D341Med (cell line): ENCODE measurements around the gene LIX1L.

Source experiments
- DNase-seq: peaks from one replicate; pipeline ENCODE4 v3.0.0; 2012; ENCODE audit warnings: low spot score

LIX1L gene

DNA sequence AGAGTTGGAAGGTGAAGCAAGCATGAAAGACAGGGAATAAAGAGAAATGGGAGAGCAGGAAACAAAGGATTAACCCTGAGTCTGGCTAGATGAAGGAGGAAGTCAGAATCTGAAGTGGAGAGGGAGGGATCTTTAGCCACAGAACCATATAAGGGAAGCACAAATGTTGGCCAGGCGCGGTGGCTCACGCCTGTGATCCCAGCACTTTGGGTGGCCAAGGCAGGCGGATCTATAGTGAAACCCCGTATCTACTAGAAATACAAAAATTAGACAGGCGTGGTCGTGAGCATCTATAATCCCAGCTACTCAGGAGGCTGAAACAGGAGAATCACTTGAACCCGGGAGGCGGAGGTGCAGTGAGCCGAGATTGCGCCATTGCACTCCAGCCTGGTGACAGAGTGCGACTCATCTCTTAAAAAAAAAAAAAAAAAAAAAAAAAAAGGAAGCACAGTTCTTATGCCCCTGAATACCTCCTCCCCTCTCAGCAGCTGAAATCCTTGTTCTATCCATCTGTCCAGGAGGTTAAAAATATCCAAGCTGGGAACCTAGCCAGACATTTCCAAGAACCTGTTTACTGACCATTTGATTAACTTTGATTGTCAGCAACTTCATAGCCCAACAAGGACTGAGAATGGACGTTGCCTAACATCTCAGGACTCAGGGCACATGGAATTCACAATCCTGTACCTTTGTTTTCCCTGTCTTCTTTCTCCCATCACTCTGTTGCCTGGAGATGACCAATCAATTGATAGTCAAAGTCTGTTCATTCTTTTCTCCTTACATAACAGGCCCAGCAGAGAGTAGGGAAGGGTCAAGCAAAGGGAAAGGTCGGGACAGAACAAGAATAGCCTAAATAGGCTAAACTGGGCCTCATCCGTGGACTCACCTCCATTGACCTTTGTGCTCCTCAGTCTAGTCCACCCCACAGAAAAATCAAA is 28.0 kb upstream of the LIX1L start:
- no peak for DNase-seq

DNA sequence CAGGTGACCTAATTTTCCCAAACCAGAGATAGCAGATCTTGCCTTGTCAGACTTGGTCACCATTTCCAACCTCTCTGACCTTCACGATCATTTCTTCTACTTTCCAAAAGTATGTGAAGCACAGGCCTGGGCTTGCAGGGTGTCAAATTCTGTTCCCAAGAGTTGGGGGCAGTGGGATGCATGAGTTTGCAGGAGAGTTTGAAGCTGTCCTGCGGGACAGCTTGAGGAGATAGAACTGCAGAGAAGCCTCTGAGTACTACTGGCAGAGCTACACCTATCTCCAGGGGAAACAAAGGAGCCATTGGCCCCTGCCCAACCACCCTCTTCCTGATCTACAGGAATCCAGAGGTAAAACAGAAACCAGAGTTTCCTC is 27.3 kb upstream of the LIX1L start:
- DNase-seq = no peak

DNA sequence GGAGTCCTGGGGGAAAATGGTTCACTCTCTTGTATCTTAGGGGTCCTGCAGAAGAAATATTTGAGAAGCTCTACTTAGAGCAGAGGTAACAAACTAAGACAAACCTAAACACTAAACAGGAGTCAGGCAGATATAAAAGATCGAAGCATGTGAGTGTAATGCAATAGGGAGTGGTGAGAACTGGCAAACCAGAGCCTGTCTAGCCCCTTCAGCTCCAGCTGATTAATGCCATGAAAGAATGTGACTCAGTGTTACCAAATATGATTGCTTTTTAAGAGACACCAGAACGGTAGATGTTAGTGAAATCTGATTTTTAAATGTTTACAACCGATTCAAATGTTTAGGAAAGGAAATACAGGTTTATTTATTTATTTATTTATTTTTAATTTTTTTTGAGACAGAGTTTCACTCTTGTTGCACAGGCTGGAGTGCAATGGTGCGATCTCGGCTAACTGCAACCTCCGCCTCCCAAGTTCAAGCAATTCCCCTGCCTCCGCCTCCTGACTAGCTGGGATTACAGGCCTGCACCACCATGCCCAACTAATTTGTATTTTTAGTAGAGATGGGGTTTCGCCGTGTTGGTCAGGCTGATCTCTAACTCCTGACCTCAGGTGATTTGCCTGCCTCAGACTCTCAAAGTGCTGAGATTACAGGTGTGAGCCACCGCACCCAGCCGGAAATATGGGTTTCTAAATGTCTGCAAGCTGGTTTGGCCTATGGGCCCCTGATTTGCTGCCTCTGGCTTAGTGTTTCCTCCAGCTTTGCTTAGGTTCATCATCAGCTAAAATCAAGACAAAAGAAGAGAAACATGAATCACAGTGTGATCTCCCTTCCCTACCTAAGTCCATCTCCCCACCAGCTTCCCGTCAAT is 26.4 kb upstream of the LIX1L start:
- DNase-seq = no peak

DNA sequence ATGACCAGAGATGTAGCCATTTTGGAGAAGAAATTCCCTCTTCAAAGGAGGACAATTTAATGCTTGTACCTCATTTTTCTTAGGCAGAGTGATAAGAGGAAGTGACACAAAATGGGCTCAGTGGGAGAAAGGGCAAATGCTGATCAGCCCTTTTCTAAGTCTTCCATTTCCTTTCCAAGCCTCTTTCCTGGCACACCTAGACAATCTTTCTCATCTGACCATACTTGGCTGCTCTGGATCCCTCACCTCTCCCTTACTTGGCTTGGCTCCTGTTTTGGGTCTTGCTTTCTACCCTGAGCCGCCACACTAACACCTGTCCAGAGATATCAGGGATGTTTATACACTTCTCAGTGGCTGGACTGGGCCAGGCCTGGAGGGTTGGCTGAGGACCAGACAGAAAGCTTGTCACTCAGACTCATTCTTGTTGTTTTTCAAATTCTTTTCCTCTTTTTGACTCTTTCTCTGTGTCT is 25.4 kb upstream of the LIX1L start:
- DNase-seq = no peak

DNA sequence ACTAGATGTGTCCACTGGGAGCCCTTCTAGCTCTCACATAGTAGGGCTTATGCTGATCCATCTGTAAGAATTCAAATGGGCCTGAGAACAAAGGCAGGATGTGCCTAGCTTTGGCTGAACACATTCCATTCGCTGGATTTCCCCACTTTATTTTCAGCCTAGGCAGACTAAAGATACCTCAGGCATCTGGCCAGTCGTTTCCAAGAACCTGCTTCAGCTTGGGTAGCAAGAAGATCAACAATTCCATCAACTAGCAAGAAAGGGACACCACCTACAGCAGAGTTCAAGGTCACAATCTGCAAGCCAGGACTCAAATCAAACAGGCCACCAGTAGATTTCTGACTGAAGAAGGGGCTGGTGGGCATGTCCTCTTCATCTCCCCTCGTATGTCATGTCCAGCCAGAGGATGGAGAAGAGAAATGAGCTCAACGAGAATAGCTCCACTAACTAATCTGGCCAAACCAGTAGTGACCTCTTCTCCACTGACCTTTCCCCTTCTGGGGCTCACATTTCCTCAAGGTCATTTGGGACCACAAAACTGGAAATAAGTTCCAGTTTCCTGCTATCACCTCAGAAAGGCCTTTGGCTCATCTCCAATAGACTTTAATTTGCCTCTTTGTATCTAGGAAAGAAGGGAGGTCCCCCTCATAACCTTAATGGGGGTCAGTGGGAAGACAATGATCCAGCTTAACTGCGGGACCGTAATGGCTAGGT is 24.4 kb upstream of the LIX1L start:
- DNase-seq = no peak

DNA sequence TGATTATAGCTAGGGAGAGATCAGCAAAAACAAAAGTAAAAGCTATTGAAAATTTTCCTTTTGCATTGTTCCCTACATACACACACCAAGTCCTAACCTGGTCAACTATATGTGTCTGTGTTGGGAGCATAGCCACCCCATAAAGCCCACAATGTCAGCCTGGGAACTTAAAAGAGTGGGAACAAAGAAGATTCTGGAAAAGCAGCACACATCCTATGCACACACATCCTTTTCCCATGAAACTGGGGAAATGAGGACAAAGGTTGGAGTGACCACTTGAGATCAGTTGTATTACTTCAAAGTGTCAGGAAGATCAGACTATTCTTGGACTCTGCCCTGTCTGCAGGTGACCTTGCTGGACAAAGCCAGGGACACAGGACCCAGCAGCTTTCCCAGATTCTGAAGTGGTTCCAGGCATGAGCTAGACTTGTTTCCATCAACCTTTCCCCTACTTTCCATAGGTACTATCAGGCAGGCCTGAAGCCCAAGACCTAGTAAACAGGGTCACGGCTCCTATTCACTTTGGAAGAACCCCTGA is 22.7 kb upstream of the LIX1L start:
- DNase-seq = no peak

DNA sequence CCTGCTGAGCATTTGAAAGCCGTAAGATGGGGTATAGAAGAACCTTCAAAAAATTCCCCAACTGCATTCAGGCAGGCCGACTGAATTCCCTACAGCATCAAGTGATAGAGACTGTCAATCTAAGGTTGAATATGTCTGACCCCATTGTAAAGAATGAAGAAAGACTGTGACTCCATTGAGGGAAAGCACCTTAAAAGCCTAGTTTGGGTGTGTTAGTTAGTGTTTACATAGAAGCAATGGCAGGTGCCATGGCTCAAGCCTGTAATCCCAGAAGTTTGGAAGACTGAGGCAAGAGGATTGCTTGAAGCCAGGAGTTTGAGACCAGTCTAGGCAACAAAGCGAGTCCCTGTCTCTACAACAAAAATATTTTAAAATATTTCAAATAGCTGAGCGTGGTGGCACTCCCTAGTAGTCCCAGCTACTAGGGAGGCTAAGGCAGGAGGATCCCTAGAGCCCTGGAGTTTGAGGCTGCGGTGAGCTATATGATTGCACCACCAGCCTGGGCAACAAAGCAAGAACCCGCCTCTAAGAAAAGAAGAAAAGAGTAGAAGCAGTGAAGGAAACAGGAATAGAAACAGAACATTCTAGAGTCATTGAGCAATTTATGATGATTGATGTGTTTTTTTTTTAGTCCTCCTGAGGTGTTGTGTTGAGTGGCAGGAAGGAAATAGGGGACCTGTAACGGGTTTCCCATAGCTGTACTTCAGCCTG is 22.1 kb upstream of the LIX1L start:
- no peak for DNase-seq

DNA sequence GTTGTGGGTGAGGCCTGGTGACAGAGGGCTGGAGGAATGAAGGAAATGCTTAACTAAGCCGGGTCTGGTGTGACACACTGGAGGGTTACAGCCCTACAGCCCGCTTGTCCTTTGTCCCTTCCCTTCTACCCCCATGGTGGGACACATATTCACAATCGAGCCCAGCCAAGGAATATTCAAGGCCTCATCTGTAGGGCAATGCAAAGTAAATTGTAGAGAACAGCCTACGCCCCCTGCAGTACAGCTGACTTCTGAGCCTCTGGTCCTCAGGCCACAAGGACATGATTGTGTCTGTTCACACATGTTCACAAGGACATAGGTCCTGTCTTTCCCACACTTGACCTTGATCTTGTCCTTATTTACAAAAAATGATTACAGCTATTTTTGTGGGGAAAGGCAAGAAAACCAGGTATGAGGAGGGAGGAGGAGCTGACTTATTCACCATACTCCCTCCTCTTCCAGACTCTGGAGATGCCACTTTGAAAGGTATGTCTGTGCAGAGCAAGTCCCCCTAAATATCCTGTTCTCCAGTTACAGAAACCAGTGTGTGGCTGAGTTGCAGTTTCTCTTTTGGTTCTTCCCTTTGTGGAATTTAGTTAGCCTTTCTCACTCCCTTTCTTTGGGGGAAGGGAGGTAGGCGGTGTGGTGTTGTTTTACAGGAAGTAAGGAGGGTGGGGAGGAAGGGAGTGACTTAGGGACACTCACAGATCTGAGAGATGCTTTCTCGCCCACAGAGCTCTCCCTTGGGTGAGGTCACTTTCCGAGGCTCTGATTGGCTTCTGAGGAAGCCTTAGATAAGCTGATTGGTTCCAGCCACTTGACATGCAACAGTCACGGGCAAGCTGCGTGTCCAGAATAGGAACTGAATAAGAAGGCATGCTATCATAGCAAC is 21.3 kb upstream of the LIX1L start:
- no peak for DNase-seq

DNA sequence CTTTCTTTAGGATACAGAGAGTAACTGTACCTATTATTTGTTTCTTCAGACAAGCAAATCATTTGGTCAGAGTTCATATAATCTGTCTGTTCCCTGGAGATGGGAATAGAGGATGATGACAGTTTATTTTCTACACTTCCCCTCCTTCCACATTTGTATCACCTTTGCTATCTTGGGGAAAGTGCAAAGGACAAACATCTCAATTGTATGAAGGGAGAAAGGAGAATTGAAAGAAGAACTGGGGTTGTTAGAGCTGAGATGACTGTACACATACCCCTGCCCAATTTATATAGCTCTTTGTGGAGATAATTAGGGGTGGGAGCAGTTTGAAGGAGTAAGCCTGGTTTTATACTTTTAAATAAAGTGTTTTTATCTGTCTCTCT is 20.6 kb upstream of the LIX1L start:
- DNase-seq = no peak

DNA sequence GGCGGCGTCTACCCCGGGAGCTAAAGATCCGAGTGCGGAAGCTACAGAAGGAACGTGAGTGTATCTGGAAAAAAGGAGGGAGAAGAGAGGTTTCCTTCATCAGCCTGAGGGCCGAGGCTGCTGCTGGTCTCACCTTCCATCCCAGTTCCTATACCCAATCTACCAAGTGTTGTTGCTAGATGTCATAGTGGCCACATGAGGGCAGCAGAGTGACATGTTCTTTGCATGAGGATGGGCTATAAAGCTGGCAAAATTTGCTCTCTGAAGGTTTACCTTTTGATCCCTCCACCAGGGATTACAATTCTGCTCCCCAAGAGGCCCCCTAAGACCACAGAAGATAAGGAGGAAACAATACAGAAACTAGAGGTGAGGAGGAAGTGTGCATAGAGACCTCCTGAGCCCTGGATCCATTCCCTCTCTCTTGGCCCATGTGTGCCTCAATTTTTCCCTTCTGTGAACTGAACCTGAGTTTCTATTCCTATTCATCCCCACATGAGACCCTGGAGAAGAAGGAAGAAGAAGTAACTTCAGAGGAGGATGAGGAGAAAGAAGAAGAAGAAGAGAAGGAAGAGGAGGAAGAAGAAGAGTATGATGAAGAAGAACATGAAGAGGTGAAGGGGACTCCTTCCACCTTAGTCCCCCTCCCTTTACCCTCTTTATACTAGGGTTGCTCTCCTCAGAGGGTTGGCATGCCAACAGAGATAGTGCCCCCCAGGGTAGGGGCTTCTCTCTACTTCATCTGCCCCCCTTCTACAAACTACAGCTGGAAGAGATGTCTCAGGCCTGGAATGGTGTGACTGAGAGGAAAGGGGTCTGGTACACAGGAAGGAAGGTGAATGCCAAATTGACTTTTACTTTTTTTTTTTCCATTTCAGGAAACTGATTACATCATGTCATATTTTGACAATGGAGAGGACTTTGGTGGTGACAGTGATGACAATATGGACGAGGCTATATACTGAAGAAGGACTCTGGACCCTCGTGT is 20.0 kb upstream of the LIX1L start:
- peak; percentile 82 for DNase-seq

DNA sequence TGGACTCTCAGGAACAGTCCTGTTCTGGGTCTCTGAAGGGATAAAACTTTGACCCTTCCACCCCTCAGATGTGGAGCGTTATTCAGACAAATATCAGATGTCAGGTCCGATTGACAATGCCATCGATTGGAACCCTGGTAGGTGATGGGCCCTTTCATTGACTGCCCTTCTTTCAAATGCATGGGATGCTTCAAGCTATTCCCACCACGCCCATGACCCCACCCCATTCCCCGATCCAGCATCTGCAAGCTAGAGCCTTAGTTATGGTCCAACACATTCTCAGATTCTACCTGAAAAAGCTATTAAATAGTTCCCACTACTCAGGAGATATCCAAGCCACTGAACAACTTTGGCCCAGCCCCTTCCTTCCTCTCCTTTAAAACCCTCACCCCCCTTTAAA is 19.2 kb upstream of the LIX1L start:
- no peak for DNase-seq

DNA sequence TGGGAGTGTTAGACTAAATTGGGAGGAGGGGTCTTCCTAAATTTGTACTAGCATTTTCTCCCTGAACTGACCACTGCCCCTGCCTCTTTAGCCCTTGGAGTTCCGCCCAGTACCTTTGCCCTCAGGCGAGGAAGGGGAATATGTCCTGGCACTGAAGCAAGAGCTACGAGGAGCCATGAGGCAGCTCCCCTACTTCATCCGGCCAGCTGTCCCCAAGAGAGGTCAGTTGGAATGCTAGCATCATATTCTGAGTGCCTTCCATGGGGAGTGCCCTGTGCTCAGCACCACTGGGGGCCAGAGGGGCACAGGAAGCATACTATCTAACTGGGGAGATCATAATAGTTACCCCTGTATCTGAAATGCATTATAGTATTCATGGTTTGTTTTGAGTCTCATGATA is 17.4 kb upstream of the LIX1L start:
- no peak for DNase-seq

DNA sequence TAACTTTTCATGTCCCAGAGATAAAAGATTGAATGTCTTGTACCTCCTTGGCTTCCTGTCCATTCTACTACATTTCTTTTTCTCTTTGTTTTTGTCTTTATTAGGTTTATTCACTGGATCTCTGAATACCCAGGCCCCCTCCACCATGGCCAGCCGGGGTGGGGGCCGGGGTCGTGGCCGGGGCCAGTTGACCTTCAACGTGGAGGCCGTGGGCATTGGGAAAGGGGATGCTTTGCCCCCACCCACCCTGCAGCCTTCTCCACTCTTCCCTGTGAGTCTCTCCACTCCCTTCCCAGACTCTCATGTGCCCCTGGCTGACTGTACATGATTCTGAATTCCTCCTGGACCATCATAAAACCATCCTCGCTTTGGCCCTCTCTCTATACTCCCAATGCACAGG is 16.9 kb upstream of the LIX1L start:
- no peak for DNase-seq

DNA sequence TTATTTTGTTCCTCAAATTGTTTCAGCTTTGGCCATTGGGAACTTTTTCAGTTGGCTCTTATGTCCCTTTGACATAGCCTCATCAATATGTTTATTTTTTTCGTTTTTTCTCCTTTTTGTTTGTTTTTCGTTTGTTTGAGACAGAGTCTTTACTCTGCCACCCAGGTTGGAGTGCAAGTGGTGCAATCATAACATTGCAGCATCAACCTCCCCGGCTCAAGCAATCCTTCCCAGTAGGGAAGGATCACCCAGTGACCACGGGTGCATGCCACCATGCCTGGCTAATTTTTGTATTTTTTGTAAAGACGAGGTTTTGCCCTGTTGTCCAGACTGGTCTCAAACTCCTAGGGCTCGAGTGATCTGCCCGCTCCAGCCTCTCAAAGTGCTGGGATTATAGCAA is 14.8 kb upstream of the LIX1L start:
- DNase-seq = no peak

DNA sequence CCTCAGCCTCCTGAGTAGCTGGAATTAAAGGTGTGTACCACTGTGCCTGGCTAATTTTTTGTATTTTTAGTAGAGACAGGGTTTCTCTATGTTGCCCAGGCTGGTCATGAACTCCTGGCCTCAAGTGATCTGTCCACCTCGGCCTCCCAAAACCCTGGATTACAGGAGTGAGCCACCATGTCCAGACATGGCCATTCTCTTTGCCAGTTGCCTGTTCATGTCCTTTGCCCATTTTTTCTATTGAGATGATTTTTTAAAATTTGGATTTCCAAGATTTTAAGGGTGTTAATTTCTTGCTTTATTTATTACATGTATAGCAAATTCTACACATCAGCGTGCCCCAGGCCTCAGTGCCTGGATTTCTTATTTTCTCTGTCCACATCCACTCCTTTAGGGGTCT is 9.5 kb upstream of the LIX1L start:
- no peak for DNase-seq

DNA sequence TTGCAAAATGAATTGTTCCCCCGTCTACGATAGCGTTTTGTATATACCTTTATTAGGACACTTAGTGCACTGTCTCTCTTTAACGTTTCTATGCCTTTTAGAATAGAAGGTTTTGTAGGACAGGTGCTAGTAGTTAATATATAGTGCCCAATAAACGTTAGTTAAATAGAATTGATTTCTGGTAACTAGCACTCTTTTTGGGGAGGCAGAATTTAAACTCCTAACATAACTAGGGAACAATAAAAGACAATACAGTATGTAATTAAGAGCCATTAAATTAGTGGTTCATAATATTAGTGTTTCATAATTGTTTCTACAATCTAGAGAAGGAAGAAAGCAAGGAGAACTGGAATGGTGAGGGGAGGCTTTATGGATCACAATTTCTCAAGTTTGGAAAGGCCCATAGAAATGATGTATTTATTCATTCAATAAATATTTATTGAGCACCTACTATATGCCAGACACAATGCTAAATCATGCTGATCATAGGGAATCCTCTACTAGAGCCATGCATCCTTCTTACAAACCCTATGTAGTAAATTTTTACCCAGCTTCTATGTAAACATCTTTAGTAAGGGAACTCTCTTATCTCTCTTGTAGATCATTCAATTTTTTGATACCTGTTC is 7.4 kb upstream of the LIX1L start:
- DNase-seq = no peak

DNA sequence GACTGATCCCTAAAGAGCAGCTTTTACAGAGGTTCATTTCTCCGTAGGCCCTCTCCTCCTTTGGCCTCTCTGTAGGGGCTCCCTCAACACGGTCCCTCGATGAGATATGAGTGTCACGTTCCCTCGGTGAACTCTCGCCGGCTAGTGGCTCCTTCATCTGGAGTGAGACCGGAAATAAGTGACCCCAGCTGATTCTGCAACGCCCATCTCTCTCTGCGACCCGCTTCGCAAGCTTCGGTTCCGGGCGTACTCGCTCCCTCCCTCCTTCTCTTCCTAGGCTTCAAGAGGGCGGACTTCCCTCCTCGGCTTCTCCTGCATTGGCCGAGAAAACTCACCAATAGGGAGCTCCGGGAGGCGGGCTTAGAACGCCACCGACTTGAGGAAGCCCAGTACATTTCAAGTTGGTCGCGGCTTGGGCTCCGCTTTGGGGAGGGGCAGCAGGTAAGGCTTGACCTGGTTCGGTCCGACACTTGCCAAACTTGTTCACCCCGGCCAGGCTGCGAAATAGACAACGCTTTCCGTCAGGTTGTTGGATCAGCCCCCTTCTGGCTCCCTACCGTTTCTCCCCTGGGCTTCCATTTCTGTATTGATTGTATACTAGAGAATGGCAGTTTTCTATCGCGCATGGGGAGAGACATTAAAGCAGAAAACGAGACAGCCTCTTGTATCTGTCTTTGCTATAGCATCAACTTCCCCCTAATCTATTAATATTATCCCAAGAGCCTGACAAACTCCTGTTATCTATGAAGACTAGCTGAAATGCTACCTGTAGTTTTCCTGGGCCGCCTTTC is 6.7 kb upstream of the LIX1L start, which contains the start of the genes ANKRD34A and POLR3GL:
ANKRD34A (minus strand) TSS at position 248 of the 791 bp plus-strand sequence. CDS start 2,816 bp downstream, outside the sequence.
POLR3GL (plus strand) TSS at position 363 of the 791 bp plus-strand sequence. CDS start 10,176 bp downstream, outside the sequence.
- peak; percentile 90 for DNase-seq
